HG03520 (cell line): ENCODE measurements around the gene THADA.

Source experiments
- ATAC-seq: cut with Tn5 transposase; IDR thresholded peaks from one replicate; pipeline ENCODE4 v1.9.1; 2021; ENCODE audit warnings: mild to moderate bottlenecking, moderate library complexity; ENCODE audit not compliant: unreplicated experiment

THADA gene

GRCh38 chr2:43331422-43331821 is 264.4 kb downstream of the THADA start:
- no peak for ATAC-seq

GRCh38 chr2:43329637-43330036 is 266.2 kb downstream of the THADA start:
- no peak for ATAC-seq

DNA sequence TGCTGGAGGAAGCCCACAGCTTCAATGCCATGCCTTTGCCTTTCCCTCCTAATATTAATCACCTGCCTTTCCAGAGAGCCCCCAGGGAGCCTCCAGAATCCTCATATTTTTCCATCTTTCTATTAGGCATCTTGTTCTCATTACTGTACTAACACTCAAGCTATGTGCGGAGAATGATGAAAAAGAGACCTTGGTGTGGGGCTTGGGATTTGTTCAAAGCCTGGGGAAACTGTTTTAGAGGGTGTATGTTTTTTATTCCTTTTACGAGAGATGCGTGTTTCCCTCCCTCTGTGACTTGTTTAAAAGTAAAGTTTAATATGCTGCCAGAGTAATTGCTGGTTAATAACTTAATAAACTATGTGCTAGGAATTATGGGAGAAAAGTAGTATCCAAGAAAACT is 267.0 kb downstream of the THADA start:
- no peak for ATAC-seq

- ATAC-seq: no peak
These were observed 267.7 kb downstream of the THADA start for GRCh38 chr2:43328133-43328532.

DNA sequence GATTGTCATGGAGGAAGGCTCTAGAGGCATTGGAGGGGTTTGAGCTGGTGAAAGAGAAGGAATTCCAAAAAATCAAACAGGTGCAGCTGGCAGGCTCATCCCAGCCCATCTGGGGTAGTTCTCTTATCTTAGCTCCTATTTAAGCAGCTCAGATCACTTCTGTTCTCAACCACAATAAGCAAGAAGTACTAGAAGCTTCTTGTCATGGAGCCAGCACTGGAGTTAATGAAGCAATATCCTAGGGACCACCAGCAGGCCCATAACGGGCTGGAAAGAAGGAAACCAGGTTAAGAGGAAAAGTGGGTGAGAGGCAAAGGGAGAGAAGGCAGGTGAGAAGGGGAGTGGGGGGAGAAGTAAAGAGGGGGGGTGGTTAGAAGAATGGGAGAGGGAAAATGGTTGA is 268.7 kb downstream of the THADA start:
- no peak for ATAC-seq

GRCh38 chr2:43326101-43326825 is 269.6 kb downstream of the THADA start:
- no peak for ATAC-seq

GRCh38 chr2:43325107-43325811 is 270.6 kb downstream of the THADA start:
- ATAC-seq: no peak

DNA sequence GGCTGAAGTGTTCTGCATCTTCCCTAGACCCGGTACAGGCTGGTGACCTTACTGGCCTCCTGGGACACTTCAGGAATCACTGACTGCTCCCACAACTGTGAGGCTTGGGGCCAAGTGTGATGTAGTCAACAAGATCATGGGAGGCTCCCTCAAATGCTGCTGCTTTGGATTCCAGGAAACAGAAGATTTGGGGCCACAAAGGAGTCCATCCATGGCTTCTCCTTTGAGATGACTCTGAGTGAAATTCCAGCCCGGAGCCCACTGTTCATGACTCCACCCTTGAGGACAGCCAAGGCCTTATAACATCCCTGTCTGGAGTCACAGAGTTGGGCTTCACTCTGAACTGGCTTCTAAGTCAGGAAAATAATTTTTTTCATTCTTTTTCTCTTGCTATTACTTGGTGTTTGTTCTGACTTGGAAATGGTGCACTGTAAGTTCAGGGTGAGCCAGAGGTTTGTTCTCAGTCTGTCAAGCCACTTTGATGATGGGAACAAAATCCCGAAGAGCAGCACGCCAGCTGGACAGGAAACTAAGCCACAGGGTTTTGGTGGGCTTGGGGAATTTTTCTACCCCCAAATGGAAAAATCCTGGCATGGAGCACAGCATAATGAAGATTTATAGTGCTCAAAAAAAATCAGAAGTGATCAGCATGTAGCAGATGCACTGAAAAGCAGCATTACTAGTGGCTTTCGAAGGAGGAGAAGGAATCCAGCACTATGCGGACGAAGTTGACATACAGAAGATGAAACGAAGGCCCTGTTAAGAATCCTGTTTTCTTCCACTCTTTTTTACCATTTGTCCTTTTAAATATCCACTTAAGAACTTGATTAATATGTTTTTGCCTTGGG is 271.4 kb downstream of the THADA start:
- ATAC-seq: no peak

GRCh38 chr2:43323857-43324256 is 272.0 kb downstream of the THADA start:
- ATAC-seq: no peak

- no peak for ATAC-seq
These were observed 274.4 kb downstream of the THADA start for GRCh38 chr2:43321446-43321845.

- no peak for ATAC-seq
These were observed 276.3 kb downstream of the THADA start for GRCh38 chr2:43319541-43319940.

DNA sequence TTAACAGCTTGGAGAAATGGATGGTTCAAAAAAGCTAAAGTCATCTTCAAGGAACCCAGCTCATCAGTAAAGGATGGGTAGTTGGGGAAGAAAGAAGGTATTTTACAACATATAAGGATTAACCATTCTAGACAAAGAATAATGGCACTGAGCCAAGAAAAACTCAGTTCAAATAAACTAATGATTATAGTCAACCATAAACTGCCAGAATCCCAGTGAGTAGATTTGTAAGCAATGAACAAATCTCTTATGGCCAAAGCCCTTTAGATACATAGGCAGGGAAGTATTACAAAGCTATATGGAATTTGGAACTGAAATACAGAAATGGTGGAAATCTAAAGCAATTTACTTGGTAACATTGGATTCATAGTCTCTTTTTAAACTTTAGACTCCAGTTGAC is 277.0 kb downstream of the THADA start:
- no peak for ATAC-seq

- ATAC-seq: no peak
These were observed 278.2 kb downstream of the THADA start for GRCh38 chr2:43317680-43318079.

DNA sequence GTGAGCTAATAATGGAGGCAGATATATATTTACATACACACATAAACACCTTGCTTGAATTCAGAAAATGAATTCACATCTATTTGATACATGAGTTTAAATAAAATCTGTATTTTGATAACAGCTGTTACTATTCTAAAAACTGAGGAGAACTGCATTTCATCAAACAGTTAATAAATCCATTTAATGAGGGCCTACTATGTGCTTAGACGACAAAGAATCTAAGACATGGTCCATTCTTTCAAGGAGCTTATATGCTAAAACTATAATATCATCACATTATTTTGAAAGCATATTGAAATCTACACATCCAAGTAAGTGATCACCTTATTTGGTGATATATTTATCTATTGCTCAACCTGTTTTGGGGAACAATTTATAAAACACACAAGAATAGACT is 278.6 kb downstream of the THADA start:
- ATAC-seq: no peak

DNA sequence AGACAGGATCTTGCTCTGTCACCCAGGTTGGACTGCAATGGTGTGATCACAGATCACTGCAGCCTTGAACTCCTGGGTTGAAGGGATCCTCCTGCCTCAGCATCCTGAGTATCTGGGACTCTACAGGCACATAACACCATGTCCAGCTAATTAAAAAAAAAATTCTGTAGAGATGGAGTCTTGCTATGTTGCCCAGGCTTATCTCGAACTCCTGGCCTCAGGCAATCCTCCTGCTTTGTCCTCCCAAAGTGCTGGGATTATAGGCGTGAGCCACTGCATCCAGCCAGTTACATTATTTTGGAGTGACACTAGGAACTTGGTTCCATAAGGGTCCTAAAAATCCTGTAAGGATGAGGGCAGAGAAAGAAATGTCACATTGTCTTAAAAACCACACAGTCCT is 280.4 kb downstream of the THADA start:
- ATAC-seq: no peak

DNA sequence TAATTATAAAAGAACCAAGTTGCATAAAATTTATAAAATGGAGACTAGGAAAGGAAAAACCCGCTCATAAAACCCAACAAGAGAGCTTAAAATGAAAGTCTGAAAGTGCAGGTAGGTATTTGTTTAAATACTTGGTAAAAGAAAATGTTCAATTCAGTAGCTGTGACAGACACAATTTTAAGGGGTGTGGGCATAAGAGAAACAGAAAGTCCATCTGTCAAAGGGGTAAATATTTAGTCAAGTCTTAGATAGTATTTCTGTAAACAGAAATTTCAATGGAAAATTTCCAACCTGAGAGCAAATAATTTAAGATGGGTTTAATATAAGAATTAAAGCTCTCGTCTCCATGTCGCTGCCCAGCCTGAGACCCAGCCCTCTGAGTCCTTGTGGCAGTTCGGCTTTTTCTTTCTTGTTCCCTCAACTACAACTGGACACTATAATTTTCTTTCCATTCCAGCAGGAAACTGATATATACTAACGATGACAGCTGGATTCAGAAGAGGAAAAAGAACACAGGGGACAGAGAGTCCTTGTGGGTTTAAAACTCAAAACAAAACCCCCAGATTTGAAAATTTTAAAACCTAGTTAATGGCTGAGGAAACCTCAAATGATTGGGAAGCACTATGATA is 281.4 kb downstream of the THADA start:
- no peak for ATAC-seq

DNA sequence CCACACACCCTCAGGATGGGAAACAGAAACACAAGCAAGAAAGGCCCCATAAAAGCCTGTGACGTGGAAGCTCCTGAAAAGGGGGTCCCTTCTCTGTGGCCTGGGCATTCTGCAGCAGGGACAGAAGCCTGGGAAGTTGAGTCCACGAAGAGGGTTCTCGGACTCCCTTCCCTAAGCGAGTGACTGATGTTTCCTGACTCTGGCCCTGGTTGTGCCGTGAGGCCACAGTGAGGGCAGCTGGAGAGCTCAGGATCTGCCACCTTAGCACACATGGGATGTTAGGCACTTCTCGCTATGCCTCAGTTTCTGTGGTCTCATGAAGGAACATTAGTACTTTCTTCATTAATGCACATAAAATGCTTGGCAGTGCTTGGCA is 282.2 kb downstream of the THADA start:
- no peak for ATAC-seq

DNA sequence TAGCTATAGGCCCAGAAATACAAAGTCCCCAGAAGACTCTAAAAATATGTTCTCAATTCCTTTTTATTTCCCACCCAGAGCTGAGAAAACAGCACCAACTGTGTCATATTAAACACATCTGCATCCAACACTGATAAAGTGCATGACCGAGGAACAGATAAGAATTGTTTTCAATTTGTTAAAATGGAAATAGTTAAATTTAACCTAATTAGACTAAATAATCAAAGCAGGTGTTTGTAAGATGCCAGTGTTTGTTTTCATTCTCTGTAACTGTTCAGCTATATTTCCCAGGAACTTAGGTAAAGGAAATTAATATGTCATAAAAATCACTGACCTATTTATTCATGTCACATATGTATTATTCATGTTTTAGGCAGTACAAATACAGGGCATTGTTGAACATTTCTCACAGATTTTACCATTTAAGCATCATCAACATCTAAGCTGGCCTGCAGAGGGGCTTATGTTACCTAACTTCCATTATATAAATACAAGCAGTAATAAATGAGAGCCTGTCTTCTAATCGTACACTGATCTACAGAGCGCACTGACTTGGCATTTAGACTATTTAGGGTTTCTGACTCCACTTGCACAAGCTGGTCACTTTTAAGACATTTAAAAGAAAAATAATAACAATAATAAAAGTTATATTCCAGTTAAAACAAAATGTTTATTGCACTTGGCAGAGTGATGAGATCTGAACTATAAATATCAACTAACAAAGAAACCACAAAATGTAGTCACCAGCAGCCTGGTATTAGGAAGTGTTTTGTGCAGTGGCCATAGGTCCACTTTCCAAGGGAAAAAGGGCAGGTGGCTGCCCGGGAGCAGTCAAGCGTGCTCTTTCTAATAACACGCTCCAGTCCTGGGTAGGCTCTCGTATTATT is 282.8 kb downstream of the THADA start:
- no peak for ATAC-seq

GRCh38 chr2:43311276-43311675 is 284.6 kb downstream of the THADA start:
- no peak for ATAC-seq

- ATAC-seq: no peak
These were observed 285.9 kb downstream of the THADA start for GRCh38 chr2:43309935-43310334.
